LoVo (cell line): Measurements from ENCODE around the gene ACBD6.

ENCODE experiments used
- DNase-seq: peaks from one replicate; pipeline ENCODE4 v3.0.0-alpha.2; 2016; ENCODE audit warnings: low spot score

The ACBD6 gene

DNA sequence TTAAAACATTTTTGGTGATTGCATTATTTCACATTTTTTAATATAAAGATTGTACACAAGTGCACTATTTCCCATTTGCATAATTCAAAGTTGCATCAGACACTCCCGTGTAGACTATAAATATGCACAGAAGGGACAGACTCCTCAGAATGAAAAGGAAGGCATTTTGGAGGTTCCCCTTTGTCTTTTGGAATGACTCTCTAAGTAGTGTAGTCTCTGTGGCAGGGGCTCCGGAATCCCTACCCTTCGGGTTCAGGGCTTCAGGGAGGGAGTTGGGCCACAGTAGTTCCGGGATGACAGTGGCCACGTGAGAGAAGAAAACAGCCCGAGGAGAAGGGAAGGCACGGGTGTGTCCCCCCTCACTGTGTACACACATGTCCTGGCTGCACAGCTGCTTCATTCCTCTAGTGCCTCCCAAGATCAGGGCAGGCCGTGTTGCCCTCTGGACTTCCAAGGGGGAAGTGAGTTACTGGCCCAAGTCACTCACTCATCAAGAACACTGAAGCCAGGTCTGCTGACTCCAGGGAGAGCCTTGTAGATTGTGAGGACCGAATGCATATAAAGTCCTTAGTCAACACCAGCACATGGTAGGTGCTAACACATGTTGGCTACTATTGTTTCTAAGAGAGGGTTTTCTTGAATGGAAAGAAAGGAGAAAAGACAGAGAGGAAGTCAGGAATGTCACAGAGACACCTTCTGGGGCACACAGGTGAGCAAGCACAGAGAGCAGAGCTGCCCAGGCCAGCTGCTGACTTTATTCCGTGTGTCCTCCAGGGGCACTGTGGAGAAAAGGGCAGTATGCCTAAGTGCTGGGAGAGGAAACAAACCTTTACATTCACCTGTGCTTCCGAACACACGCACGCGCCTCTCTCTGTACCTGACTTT is 232.5 kb downstream of the ACBD6 start:
- peak; percentile 6 for DNase-seq

DNA sequence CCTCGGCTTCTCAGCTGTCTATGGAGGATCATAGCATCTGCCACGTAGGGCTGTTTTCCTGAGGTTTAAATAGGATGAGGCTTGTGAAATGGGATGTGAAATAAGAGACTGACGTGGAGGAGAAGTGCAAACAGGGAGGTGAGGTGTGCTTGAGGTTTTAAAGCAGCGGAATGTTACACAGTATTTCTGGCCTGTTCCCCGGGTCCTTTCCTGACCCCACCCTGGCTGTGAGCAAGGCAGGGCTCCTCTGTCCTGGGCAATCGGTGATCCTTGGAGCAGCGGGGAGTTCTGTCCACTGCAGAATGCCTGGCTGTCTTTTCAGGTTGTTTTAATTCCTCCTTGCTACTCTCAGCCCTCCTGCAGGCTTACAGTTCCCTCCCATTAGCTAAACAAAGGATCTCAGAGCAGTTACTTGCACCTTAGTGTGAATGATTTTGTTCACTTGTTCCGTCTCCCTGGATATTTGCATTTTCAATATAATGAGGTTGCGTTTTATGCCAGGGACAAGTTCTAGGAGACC is 233.8 kb downstream of the ACBD6 start:
- DNase-seq, result no peak

GRCh38 chr1:180267761-180268555 is 234.4 kb downstream of the ACBD6 start:
- no peak for DNase-seq

GRCh38 chr1:180267211-180267561 is 235.2 kb downstream of the ACBD6 start:
- no peak for DNase-seq

DNA sequence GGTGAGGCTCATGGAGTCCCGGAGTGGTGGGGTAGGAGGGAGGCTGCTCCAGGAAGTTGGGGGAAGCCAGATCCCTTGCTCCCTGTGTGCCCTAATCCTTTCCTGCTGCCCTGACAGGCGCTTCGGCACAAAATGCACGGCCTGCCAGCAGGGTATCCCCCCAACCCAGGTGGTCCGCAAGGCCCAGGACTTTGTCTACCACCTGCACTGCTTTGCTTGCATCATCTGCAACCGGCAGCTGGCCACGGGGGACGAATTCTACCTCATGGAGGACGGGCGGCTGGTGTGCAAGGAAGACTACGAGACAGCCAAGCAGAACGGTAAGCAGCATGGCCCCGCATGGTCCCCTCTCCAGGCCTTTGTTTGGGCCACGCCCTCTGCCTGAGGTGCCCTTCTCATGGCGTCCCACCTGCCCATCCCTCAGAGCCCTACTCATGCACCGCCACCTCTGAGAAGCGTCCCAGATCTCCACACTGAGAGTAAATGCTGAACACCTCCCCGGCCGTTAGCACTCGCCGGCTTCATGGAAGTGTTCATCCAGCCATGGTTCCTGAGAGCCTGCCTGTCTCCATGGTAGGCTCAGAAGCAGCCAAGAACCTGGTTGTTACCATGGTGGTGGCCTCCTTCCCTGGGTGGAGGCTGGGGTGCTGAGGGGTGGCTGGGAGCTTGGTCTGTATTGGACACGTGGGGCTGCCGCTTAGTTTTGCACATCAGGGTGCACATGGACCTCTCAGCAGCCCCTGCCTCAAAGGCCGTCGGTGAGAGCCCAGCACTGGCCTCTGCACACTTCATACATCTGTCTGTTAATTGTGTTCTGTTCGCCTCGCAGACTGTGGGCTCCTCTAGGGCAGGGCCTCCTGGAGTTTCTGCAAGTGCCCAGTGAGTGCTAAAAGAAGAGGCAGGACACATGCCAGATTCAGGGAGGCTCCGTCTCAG is 235.8 kb downstream of the ACBD6 start:
- DNase-seq, result no peak

DNA sequence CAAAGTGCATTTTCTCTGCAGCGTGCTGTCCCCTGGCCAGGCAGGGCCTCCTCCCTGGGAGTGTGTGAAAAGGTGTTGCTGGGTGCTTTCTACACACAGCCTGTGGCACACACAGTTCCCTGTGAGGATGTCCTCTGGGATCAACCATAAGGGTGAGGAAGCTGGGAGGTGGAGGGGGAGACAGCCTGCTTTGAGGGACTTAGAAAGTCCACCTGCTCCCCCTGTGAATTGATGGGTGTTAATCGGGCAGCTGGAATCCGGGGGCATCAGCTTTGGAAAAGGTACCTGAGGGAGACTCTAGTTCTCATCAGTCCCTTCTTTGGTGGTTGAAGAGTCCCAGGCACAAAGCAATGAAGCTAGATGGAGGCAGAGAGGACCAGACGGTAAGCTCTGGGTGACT is 236.5 kb downstream of the ACBD6 start:
- no peak for DNase-seq

DNA sequence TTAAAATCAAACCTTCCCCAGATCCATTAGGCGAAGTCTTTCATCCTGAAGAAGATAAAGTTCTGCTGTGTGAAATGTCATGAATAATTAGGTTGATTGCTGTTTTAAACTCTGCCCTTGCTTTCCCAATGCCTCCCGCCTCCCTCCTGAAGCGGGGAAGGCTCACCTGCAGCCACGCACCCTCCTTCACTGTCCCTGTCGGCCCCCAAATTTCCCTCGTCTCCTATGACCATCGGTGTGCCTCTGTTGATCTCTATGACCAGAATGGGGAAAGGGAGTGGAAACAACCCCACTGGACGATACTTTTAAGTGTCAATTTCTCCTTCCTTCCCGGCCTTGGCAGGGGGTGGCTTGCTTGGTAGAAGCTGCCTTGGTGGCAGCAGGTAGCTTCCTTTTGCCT is 237.2 kb downstream of the ACBD6 start:
- no peak for DNase-seq

- no peak for DNase-seq
Measured at GRCh38 chr1:180264595-180264994, 237.8 kb downstream of the ACBD6 start.

GRCh38 chr1:180262628-180263488 is 239.5 kb downstream of the ACBD6 start:
- DNase-seq, result no peak

DNA sequence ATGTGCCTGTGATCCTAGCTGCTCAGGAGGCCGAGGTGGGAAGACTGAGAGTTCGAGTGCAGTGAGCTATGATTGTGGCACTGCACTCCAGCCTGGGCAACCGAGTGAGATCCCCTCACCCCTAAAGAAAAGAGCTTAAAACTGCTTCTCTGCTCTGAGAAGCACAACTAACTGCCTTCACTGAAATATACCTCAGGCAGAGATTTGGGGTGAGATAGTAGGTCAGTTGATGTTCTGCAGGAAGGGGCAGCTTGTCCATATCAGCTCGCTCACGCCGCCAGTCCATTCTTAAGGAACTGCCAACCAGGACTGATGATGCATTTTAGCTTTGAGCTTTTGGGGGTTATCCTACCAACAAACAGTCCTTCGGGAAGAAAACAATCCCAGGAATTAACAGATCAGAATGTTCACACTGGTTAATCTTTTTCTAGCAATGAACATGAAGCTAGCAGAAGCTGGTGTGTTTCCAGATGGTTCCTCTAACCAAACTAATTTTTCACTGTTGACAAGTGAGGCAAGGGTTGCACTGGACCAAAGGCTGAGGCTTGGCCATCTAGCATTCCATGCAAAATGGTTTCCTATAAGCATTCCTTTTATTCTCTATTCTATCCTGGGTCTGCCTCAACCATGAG is 240.7 kb downstream of the ACBD6 start:
- DNase-seq, result no peak

DNA sequence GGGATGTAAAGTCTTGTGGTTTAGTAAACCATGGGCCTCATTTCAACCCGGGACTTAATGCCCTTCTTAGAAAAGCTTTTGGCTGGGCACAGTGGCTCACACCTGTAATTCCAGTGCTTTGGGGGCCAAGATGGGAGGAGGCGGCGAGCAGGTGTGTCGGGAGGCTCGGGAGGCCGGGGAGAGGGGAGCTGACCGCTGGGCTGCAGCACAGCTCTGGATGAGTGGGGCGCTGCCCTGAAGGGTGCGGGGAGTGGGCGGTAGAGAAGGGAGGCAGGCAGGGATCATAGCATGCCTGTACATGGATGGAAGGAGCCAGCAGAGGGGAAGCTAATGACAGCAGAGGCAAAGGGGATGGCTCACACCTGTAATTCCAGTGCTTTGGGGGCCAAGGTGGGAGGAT is 241.3 kb downstream of the ACBD6 start:
- DNase-seq, result no peak

DNA sequence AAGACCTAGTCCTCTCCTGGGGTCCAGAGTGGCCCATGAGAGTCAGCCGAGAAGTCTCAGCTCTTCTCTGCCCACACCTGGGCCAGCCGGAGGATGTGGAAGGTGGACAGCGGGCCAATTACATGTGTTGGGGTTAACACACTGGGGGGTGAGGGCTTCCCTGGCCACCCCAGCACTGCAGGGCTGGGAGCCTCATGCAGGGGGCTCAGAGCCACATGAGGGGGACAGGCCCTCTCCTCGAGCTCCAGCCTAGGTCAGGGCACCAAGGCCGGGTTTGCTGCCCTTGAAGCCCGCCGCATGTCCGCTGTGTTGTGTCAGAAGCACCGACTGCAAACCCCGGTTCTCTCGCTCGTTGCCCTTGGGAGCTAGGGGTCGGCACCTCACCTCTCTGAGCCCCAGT is 241.8 kb downstream of the ACBD6 start:
- DNase-seq, result no peak

DNA sequence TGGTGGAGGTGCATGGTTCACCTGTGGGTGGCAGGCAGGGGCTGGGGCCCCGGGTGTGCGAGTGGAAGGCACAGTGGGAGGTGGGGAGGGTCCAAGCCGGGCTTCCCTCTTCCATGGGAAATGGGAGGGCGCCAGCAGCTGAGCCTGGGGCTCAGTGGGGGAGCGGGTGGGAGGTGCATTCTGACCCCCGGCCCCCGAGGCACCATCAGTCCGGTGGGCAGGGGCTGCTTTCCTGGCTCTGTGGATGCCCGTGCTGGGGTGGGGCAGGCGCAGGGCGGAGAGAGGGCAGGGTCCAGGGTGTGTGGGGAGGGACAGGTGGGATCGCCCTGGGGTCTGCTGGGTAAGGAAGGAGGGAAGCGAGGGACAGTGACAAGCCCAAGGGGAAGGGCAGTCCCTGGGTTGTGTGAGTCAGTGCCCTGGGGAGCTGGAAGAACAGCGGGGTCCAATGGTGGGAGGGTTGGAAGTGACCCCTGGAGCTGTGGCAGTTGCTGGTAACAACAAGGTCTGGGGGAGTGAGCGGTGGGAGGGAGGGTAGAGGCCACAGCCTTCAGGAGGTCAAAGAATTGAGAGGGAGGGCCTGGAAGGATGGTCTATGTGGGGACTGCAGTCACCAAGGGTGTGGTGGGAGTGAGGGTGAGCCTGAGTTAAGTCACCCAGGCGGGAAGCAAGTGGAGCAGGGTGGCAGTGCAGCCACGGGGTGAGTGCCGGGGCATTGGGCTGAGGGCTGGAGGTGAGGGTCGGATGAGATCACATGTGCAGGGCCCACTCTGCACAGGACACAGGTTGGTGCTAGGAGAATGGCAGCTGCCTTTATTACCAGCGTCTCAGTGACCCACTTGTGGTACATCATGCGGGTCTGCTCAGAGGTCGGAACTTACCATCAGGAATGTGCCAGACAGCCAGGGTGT is 242.7 kb downstream of the ACBD6 start:
- DNase-seq, result no peak

- no peak for DNase-seq
Measured at GRCh38 chr1:180258935-180259334, 243.4 kb downstream of the ACBD6 start.

DNA sequence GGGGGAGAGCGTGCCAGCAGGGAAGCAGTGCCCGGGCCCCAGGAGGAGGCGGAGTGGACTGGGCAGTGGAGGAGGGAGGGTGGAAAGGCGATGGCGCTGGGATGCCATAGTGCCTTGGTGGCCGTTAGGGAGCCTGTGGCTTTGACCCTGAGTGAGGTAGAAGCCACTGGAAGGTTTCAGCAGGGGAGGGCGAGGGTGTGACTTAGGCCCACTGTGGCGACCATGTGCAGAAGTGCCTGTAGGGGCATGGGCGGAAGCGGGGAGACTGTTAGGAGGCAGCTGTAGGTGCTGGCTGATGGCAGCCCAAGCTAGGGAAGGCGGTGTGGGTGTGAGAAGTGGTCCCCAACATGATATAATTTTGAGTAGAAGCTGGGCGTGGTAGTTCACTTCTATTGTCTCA is 244.1 kb downstream of the ACBD6 start:
- DNase-seq, result no peak

GRCh38 chr1:180257486-180257885 is 244.9 kb downstream of the ACBD6 start:
- no peak for DNase-seq

DNA sequence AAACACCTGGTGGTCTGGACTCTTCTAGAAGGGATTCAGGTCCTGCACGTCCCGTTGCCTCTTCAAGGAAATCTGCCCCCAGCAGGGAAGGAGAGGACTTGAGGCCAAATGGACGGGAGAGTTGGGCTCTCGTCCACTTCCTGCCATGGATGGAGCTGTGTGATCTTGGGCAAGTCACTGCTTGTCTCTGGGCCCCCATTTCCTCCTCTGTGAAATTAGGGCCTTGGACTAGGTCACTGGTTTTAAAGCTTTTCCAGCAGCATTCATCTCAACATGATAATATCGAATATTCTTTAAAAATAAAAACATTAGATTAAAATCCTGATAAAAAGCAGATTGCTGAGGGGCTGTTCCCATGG is 245.4 kb downstream of the ACBD6 start:
- no peak for DNase-seq

DNA sequence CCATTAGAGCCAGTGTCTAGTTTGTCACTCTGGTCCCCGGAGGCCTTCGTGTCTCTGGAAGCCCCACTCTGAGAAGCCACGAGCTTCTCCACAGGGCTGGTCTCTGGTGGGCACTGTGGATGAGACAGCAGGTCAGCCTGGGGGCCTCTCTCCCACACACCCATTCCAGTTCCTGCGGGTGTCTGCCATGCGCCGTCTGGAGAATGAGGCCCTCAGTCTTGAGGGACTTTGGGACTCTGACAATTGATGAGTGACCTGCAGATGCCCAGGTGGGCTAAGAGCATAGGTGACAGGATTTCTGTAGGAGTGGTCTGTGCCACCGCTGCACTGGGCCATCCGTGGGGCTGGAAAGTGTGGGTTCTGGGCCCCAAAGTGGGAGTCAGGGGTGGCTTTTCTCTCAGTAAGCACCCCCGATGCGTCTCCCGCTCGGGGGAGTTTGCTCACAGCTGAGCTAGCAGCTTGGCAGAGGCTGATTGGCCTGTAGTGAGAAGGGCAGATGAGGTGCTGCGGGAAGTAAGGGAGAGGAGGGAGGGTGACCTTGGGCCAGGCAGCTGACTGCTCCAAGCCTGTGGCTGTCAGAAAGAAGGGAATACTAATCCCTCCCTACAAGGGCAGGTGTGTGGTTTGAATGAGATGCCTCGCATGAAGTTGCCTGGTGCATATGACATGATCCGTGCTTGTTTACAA is 245.9 kb downstream of the ACBD6 start:
- no peak for DNase-seq
